PC-3 (cell line): ENCODE data around the gene MAD2L1BP. TPM values are rescaled to one million over a fixed set of nuclear protein-coding genes. Genes with fewer than 3 reads are reported as not detected.

Experiments
- ATAC-seq: fragments of 200-7000 bp; cut with Tn5 transposase; 2 replicates; pipeline ENCODE4 v1.9.1; 2020; ENCODE audit warnings: mild to moderate bottlenecking, moderate library complexity
- BruUV-seq: library from RNA; stranded (reverse); fragments of 400-500 nt; replicated peaks from 2 replicates; lab custom pipeline; 2021; lab: Mats Ljungman, UMichigan
- CTCF ChIA-PET: fragments of 300-600 bp; sonication (Branson Sonifier 250); formaldehyde crosslinking; loops from one replicate; lab custom pipeline; 2022; ENCODE audit warnings: antibody characterized with exemption; lab: Charles Lee
- POLR2A ChIA-PET: fragments of 300-600 bp; sonication (Branson Sonifier 250); formaldehyde crosslinking; loops from one replicate; lab custom pipeline; 2022; ENCODE audit warnings: antibody characterized with exemption; ENCODE audit not compliant: unreplicated experiment; lab: Charles Lee
- DNase-seq: peaks from one replicate; pipeline ENCODE4 v3.0.0-alpha.2; 2015
- H2AFZ ChIP-seq: fragments of 300-600 bp; sonication (generic); 2 replicates; pipeline ENCODE4 v1.6.0; 2016; ENCODE audit warnings: antibody characterized with exemption, low read length
- H3F3A ChIP-seq: fragments of 300-600 bp; sonication (generic); one replicate; pipeline ENCODE4 v1.6.0; 2017; ENCODE audit warnings: antibody characterized with exemption, low read length, control low read depth, mild to moderate bottlenecking; ENCODE audit not compliant: unreplicated experiment
- H3K27ac ChIP-seq: fragments of 300-600 bp; sonication (generic); 2 replicates; pipeline ENCODE4 v1.5.1; 2016; ENCODE audit warnings: mild to moderate bottlenecking, low read length
- H3K27me3 ChIP-seq: fragments of 300-600 bp; sonication (generic); 2 replicates; pipeline ENCODE4 v1.6.1; 2016; ENCODE audit warnings: low read length, mixed read lengths
- H3K36me3 ChIP-seq: fragments of 300-600 bp; sonication (generic); 2 replicates; pipeline ENCODE4 v1.6.1; 2016; ENCODE audit warnings: low read depth, mixed run types, low read length, mixed read lengths
- H3K4me1 ChIP-seq: fragments of 300-600 bp; sonication (generic); 2 replicates; pipeline ENCODE4 v1.5.1; 2016; ENCODE audit warnings: low read length; ENCODE audit not compliant: insufficient read depth
- H3K4me2 ChIP-seq: fragments of 300-600 bp; sonication (generic); 2 replicates; pipeline ENCODE4 v1.6.0; 2016; ENCODE audit warnings: low read length
- H3K4me3 ChIP-seq: fragments of 300-600 bp; sonication (generic); 2 replicates; pipeline ENCODE4 v1.5.1; 2016; ENCODE audit warnings: mild to moderate bottlenecking, low read length, mixed read lengths
- H3K79me2 ChIP-seq: fragments of 300-600 bp; sonication (generic); 2 replicates; pipeline ENCODE4 v1.6.1; 2017; ENCODE audit warnings: low read length, mixed read lengths
- H3K9ac ChIP-seq: fragments of 300-600 bp; sonication (generic); 2 replicates; pipeline ENCODE4 v1.6.0; 2016; ENCODE audit warnings: mild to moderate bottlenecking, low read length
- H3K9me2 ChIP-seq: fragments of 300-600 bp; sonication (generic); replicated peaks from 2 replicates; pipeline ENCODE4 v1.6.1; 2016; ENCODE audit warnings: mixed run types, low read length, mixed read lengths
- H3K9me3 ChIP-seq: fragments of 300-600 bp; sonication (generic); 2 replicates; pipeline ENCODE4 v1.6.1; 2016; ENCODE audit warnings: low read length, mixed read lengths
- H4K20me1 ChIP-seq: fragments of 300-600 bp; sonication (generic); 2 replicates; pipeline ENCODE4 v1.6.1; 2016; ENCODE audit warnings: low read length, mixed read lengths
- EZH2 ChIP-seq: fragments of 300-600 bp; sonication (generic); IDR thresholded peaks from one replicate; pipeline ENCODE4 v1.6.1; 2017; ENCODE audit warnings: antibody characterized with exemption, mild to moderate bottlenecking, low read length; ENCODE audit not compliant: unreplicated experiment
- EZH2phosphoT487 ChIP-seq: fragments of 300-600 bp; sonication (generic); IDR thresholded peaks from 2 replicates; pipeline ENCODE4 v1.6.1; 2018; ENCODE audit warnings: mild to moderate bottlenecking, antibody characterized with exemption, low read length, borderline replicate concordance
- intact Hi-C: fragments of 100-400 bp; cut with micrococcal nuclease; formaldehyde crosslinking; loops from 2 replicates; pipeline ENCODE4 v1.9.0; 2023
- total RNA-seq: library from RNA; depleted of rRNA; stranded (reverse); fragments of >200 nt; gene quantifications from 2 replicates; pipeline ENCODE4 v1.2.3, GENCODE V29; 2014; rRNA removed
- TF ChIP-seq, protein P1 (sequence below): fragments of 300-600 bp; sonication (generic); conservative IDR thresholded peaks from 2 replicates; pipeline ENCODE4 v1.5.1; 2017; ENCODE audit warnings: antibody characterized with exemption, low read depth, mild to moderate bottlenecking, low read length

The MAD2L1BP gene
- total RNA-seq, 1 experiment from 2014 or later, result 40.9 TPM

DNA sequence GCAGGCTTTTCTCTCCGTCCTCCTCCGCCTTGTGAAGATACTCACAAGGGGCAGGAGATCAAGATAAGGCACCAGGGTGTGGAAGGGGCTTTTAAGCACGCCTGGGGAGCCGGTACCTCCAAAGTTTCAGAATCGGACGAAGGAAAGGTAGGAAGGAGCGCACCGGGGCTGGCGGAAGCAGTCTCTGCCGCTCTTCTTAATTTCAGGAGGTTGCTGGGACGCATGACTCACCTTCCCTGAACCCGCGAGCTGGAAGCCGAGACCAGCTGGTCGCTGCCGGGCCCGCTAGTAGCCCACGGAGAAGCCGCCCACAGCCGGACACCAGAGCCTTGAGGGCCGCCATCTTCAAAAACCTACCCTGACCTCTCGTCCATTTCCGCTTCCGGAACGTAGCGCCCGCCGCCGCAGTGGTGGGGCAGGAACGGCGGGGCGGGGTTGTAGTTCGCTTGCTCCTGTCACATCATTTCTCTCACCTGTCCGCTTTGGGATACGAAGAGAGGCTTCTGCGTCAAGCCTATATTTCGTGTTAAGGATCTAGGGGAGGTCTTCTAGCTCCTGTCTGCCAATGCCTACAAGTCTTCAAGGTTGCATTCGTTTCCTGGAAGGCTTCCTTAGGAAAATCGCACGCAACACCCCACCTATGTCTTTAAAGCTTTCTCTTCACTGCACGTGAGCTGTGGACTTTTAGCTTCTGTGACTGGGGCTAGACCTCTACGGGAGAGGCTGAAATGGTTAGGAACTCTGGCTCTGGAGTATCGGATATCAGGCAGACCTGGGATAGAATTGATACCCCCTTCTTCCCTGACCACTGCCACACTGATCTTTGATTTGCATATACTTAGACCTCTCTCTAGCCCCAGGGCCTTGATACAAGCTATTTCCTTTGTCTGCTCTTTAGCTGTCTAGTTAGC, 52.1 kb downstream of the MAD2L1BP start, which contains the start of gene MRPS18A:
Gene MRPS18A (minus strand): TSS at position 355 of the 911 bp plus-strand sequence. CDS start 12 bp downstream, at position 343.
- ChIA-PET POLR2A (interaction anchor here (0.5 to 0.6 kb wide), 4 partner anchors 11 to 773 kb away, joined by 3 to 11 read pairs (median 5); partner anchors contain the start of gene TMEM63B), CTCF (interaction anchor here (0.5 kb wide), 1 partner anchor 11 kb away, joined by 6 read pairs; no protein-coding TSS in a partner anchor)
- TSS peak; percentile 95 for BruUV-seq
- Histone ChIP-seq H3K9me2 (no peaks in the 10 kb centered on the region), H2AFZ (peak within 1 kb of the TSS; percentile 80), H4K20me1 (peaks cover 9% of the 10 kb centered on the region; the same call in 1 of the 2 replicates), H3K36me3 (peaks cover 3% of the 10 kb centered on the region; the same call in 1 of the 2 replicates), H3F3A (no peaks in the 10 kb centered on the region), H3K27ac (peak within 1 kb of the TSS; percentile 70), H3K9me3 (no peaks in the 10 kb centered on the region), H3K4me2 (peak within 1 kb of the TSS; percentile 97), H3K9ac (peak within 1 kb of the TSS; percentile 92), H3K4me3 (peak within 1 kb of the TSS; percentile 93), H3K27me3 (no peaks in the 10 kb centered on the region), H3K4me1 (peaks cover 26% of the 10 kb centered on the region), H3K79me2 (peaks cover 55% of the 10 kb centered on the region)
- DNase-seq (peak; percentile 90), ATAC-seq (peak; percentile 95)
- intact Hi-C loops, result no loop called here
- TF ChIP-seq, protein P1, sequence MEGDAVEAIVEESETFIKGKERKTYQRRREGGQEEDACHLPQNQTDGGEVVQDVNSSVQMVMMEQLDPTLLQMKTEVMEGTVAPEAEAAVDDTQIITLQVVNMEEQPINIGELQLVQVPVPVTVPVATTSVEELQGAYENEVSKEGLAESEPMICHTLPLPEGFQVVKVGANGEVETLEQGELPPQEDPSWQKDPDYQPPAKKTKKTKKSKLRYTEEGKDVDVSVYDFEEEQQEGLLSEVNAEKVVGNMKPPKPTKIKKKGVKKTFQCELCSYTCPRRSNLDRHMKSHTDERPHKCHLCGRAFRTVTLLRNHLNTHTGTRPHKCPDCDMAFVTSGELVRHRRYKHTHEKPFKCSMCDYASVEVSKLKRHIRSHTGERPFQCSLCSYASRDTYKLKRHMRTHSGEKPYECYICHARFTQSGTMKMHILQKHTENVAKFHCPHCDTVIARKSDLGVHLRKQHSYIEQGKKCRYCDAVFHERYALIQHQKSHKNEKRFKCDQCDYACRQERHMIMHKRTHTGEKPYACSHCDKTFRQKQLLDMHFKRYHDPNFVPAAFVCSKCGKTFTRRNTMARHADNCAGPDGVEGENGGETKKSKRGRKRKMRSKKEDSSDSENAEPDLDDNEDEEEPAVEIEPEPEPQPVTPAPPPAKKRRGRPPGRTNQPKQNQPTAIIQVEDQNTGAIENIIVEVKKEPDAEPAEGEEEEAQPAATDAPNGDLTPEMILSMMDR, result no peak
- no peak for TF ChIP-seq EZH2phosphoT487
- TF ChIP-seq EZH2, result no peak

DNA sequence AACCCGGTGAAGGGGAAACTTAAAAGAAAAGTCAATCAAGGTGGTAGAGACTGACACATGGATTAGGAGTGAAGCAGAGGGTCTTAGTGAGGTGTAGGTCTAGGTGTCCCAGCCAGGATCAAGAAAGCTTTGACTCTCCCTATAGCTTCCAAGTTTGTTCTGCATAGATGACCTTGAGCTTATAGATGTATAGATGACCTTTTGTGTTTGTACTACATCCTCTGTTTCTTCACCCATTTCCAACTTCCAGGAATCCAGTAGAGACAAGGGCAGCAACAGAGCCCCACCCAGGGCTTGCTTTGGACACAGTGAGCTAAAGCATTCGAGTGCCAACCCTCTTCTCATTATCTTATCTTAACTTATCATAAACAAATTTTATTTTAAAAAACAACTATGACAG, 53.8 kb downstream of the MAD2L1BP start:
- POLR2A ChIA-PET, result no interaction called here
- no peak overlapping the region for H3K4me2 ChIP-seq
- H3K9me2 ChIP-seq, result no peaks in the 10 kb centered on the region
- no TSS peak for BruUV-seq
- CTCF ChIA-PET, result no interaction called here
- intact Hi-C loops, result no loop called here
- H3K4me1 ChIP-seq, result peaks cover 26% of the 10 kb centered on the region
- H3K79me2 ChIP-seq, result peaks cover 38% of the 10 kb centered on the region
- no peaks in the 10 kb centered on the region for H3K27me3 ChIP-seq
- TF ChIP-seq EZH2phosphoT487 (no peak), EZH2 (no peak)
- TF ChIP-seq, protein P1, result no peak
- ATAC-seq, result no peak
- no peak overlapping the region for H3K9ac ChIP-seq
- no peaks in the 10 kb centered on the region; the same call in 1 of the 2 replicates for H3K36me3 ChIP-seq
- no peak overlapping the region for H3K4me3 ChIP-seq
- no peak for DNase-seq
- H3K27ac ChIP-seq, result no peak overlapping the region
- no peaks in the 10 kb centered on the region for H3K9me3 ChIP-seq
- H4K20me1 ChIP-seq, result 0 out of 2 replicates have a peak, but pooled peaks cover 9% of the 10 kb centered on the region
- no peaks in the 10 kb centered on the region for H3F3A ChIP-seq
- H2AFZ ChIP-seq, result no peak overlapping the region

Other genes with a start within 250 kb of the MAD2L1BP start
- gene ABCC10, start 208.3 kb upstream of the MAD2L1BP start, total RNA-seq, result 23.1 and 40.5 TPM in 2 replicates
- 1.4 and 4.4 TPM in 2 replicates for gene DLK2, start 180.3 kb upstream of the MAD2L1BP start, total RNA-seq
- 28.5 and 40.0 TPM in 2 replicates for gene TJAP1, start 158.3 kb upstream of the MAD2L1BP start, total RNA-seq
- 0.22 and 0.75 TPM in 2 replicates for gene LRRC73, start 125.5 kb upstream of the MAD2L1BP start, total RNA-seq
- 89.7 and 93.9 TPM in 2 replicates for gene YIPF3, start 118.9 kb upstream of the MAD2L1BP start, total RNA-seq
- 61.4 and 69.7 TPM in 2 replicates for gene POLR1C, start 118.8 kb upstream of the MAD2L1BP start, total RNA-seq
- 42.3 and 50.6 TPM in 2 replicates for gene XPO5, start 59.8 kb upstream of the MAD2L1BP start, total RNA-seq
- gene POLH, start 59.7 kb upstream of the MAD2L1BP start, total RNA-seq, result 8.2 and 12.1 TPM in 2 replicates
- gene GTPBP2, start 6.6 kb upstream of the MAD2L1BP start, total RNA-seq, result 38.1 and 47.6 TPM in 2 replicates
- gene RSPH9, start 9.2 kb downstream of the MAD2L1BP start, total RNA-seq, result not detected in 2 replicates
- 91.5 and 105 TPM in 2 replicates for gene MRPS18A, start 52.0 kb downstream of the MAD2L1BP start, total RNA-seq
- gene VEGFA, start 134.4 kb downstream of the MAD2L1BP start, total RNA-seq, result 146 and 190 TPM in 2 replicates